Germinal center (tissue), 1 donor: ENCODE measurements around the gene ERMARD.
"Not testable (repeated sequence)": the region's sequence is repeated elsewhere in the genome, so short reads cannot be mapped to it uniquely, and the experiment has no call there.

Experiments
- DNase-seq: peaks from one replicate; pipeline ENCODE4 v3.0.0; 2012; ENCODE audit warnings: mixed read lengths, low spot score

The ERMARD gene

GRCh38 chr6:169738204-169738975 is 13.0 kb upstream of the ERMARD start:
- no peak for DNase-seq

- DNase-seq: no peak
Observed at GRCh38 chr6:169738976-169739529, 12.4 kb upstream of the ERMARD start.

GRCh38 chr6:169741344-169741743 is 10.1 kb upstream of the ERMARD start:
- no peak for DNase-seq

- DNase-seq: no peak
Observed at GRCh38 chr6:169745405-169745804, 6.0 kb upstream of the ERMARD start.

- DNase-seq: no peak
Observed at GRCh38 chr6:169746556-169746955, 4.9 kb upstream of the ERMARD start.

GRCh38 chr6:169752074-169752623 is 727 bp downstream of the ERMARD start:
- DNase-seq: no peak

GRCh38 chr6:169755162-169755561 is 3.7 kb downstream of the ERMARD start:
- DNase-seq: no peak

GRCh38 chr6:169763308-169763707 is 11.9 kb downstream of the ERMARD start:
- DNase-seq: no peak

- no peak for DNase-seq
Observed at GRCh38 chr6:169763881-169764280, 12.5 kb downstream of the ERMARD start.

- not testable (repeated sequence) for DNase-seq
Observed at GRCh38 chr6:169765789-169766188, 14.4 kb downstream of the ERMARD start.

- no peak for DNase-seq
Observed at GRCh38 chr6:169766232-169766631, 14.8 kb downstream of the ERMARD start.

GRCh38 chr6:169766921-169767736 is 15.7 kb downstream of the ERMARD start:
- DNase-seq: no peak

GRCh38 chr6:169774347-169774746 is 22.9 kb downstream of the ERMARD start:
- no peak for DNase-seq

GRCh38 chr6:169775321-169775720 is 23.9 kb downstream of the ERMARD start:
- no peak for DNase-seq

GRCh38 chr6:169776379-169776778 is 25.0 kb downstream of the ERMARD start:
- DNase-seq: no peak

GRCh38 chr6:169777896-169778295 is 26.5 kb downstream of the ERMARD start:
- no peak for DNase-seq

GRCh38 chr6:169778646-169779045 is 27.2 kb downstream of the ERMARD start:
- DNase-seq: no peak

- DNase-seq: no peak
Observed at GRCh38 chr6:169779092-169779815, 27.8 kb downstream of the ERMARD start.

GRCh38 chr6:169779896-169780295 is 28.5 kb downstream of the ERMARD start:
- no peak for DNase-seq

- DNase-seq: no peak
Observed at GRCh38 chr6:169780571-169781091, 29.2 kb downstream of the ERMARD start.

- DNase-seq: no peak
Observed at GRCh38 chr6:169782966-169783365, 31.5 kb downstream of the ERMARD start.

GRCh38 chr6:169783401-169783800 is 32.0 kb downstream of the ERMARD start:
- DNase-seq: no peak
